ENCODE results near the gene POC1A.

The POC1A gene

DNA sequence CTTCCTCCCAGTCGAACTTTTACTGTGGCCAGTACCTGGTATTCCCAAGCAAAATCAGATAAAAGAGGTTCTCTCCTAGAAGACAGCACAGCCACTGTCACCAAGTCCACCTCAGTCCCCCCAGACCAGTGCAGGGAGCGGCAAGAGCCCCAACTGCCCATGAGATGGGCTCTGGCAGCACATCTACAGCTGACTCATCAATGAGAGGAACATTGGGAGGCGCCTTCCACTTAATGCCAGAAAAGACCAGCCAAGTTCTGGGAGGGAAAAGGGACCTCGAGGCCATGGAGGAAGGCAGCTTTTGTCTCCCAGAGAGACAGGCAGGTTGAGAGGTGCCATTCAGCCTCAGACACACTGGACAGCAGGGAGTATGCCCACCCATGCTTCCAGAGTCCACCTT, 28.2 kb downstream of the POC1A start:
- no peak for DNase-seq

GRCh38 chr3:52124766-52125165, 29.5 kb downstream of the POC1A start:
- no peak for DNase-seq

DNA sequence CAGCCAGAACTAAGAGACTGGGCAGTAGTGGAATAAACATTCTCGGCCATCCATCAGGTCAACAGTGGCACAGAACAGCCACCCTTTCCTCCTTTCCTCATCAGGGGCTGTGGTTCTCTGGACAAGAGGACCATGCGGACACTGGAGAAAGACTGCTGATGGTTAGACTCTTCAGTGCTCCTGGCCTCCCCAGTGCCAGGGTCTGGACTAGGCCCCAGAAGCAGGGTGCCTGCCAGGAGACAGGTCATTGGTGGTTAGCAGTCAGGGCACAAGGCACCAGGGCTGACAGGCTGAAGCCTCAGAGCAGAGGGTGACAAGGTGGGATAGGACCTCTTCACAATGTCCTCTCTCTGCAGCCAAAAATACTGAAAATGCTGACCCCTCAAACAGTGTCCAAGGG, 30.1 kb downstream of the POC1A start:
- DNase-seq: no peak

- DNase-seq: peak; percentile 19
These were observed 31.0 kb downstream of the POC1A start for GRCh38 chr3:52123106-52123725.

DNA sequence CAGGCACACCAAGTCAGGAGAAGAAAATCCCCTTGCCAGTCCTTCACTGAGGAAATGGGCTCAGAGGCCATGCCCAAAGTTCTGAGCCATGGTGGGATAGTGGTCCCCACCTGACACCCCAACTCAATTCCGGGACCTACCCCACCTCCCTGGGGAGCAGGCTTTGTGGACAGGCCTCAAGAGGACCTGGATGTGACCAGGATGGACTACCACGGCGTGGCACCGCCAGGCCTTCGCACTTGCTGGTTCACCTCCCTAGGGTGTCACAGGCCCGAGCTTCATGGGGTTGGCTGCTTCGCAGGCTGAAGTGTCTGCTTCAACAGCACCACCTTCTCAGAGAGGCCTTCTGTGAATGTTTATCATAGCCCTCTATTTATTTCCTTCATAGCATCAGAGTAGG, 31.7 kb downstream of the POC1A start:
- no peak for DNase-seq

GRCh38 chr3:52121813-52122212, 32.4 kb downstream of the POC1A start:
- no peak for DNase-seq

GRCh38 chr3:52121464-52121805, 32.8 kb downstream of the POC1A start:
- DNase-seq: no peak

DNA sequence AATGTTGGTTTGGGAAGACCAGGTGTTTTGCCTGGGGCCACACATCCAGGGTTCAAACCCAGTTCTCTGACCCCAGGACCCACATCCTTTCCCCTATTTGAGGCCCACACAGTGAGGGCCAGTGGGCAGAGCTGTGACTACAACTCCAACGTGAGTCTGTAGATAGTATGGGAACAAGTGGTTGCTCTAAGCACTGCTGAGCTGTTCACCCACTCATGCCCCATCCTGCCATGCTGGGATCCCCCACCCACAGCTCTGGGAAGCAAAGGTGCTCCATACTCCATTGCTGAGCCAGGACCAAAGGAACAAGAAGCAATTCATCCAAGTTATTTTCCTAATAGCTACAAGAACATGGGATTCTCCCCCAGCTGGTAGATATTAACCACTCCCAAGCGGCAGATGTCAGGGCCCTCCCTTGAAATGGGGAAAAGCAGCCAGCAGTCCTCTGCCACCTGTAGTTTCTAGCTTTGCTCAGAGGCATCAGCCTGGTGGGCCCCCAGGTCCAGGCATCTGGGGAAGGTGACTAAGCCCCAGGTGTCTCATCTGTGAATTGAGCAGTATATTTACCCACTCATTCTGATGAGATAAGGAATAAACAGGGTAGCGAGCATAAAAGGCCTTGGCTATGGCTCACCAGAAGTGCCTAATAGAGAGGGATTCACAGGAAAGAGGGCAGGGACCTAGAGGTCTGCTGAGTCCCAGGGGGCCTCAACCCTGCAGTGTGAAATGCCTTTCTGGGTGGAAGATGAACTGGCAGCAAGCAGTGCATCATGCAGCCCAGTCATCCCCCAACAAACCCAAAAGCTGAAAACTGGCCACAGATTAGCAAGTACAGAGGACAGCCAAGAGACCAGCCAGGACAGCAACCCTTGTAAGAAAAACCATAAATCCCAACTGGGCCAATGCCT, 33.4 kb downstream of the POC1A start:
- DNase-seq: no peak

DNA sequence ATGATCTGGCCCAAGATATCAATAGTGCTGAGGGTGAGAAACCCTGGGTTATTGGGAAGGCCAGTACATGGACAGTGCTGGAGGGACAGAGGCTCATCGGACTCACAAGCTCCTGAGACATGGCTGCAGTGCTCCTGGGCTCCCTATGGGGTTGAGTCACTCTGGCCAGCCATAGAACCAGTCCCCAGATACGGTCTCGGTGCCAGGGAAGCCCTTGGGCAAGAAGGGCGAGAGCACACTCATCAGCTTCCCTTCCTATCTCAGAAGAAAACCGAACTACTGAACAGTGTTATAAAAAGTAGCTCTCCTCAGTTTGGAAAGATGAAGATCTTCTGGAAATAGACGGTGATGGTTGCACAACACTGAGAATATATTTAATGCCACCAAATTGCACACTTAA, 34.4 kb downstream of the POC1A start:
- no peak for DNase-seq

GRCh38 chr3:52119099-52119498, 35.1 kb downstream of the POC1A start:
- DNase-seq: no peak

GRCh38 chr3:52118156-52118875, 35.9 kb downstream of the POC1A start:
- no peak for DNase-seq

GRCh38 chr3:52117537-52117936, 36.7 kb downstream of the POC1A start:
- DNase-seq: no peak

GRCh38 chr3:52112056-52112455, 42.2 kb downstream of the POC1A start:
- DNase-seq: no peak

- DNase-seq: no peak
These were observed 43.7 kb downstream of the POC1A start for GRCh38 chr3:52110502-52110901.

DNA sequence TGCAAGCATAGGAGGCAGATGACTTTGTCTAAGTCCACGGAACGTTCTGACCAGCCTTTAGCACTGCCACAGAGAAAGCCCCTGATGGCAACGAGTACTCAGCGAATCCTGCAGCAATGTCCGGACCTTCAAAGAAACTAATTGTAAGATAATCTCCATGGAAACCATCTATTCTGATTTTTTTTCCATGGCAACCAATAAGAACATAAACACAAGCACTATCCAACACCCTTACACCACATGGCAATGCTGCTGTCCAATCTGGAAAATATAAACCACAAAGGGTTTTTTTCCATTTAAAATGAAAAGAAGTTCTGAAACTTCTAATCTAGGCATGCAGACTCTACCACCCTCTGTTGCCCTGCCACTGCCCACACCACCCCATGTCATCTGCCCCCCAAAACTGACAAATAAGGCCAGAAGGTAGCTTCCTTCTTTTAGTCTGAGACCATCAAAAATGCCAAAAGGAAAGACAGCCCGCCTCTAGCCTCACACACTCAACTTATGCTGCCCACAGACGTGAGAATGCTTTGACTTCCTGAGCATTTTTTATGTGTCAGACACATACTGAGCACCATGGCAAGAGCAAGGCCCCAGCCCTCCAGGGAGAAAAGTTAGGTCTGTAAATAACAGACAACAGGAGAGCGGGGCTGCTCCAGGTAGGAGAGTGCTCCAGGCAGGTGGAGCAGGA, 44.5 kb downstream of the POC1A start:
- DNase-seq: no peak

GRCh38 chr3:52108302-52109232, 45.7 kb downstream of the POC1A start:
- no peak for DNase-seq

- DNase-seq: no peak
These were observed 47.1 kb downstream of the POC1A start for GRCh38 chr3:52106951-52107611.

GRCh38 chr3:52104684-52105640, 49.3 kb downstream of the POC1A start:
- no peak for DNase-seq

DNA sequence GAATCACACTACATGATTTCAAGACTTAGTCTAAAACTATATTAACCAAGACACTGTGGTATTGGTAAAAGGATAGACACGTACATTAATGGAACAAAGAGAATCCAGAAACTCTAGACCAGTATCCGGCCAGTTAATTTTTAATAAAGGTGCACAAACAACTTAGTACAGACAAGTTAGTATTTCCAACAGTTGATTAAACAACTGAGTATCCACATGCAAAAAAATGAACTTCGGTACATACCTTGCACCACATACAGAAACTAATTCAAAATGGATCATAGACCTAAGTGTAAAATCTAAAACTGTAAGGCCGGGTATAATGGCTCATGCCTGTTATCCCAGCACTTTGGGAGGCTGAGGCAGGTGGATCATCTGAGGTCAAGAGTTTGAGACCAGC, 51.3 kb downstream of the POC1A start:
- DNase-seq: no peak

DNA sequence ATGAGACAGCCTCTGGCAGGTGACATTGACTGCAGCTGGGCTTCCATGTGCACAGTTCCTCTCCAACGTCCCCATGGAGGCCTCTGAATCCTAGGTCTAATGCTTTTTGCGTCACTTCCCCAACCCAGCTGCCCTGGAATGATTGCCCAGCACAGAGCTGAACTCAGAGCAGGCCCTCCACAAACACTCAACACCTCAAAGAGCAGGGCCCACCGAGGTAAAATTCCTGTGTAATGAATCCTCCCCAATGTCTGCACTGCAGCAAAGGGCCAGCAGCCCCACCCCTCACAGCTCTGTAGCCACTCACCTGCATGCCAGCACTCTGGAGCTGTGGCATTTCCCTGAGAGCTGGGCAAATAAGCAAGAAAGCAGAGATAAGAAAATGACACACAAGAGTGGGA, 55.2 kb downstream of the POC1A start:
- no peak for DNase-seq
